Activated CD4-positive, alpha-beta T cell treated with anti-CD3 and anti-CD28 coated beads, Interleukin-2, amount 10 ng/mL, durations not matched to agents 7 days and 5 days (primary cell): ENCODE results near the gene S100A2. TPM values are rescaled to one million over a fixed set of nuclear protein-coding genes. Genes with fewer than 3 reads are reported as not detected.

ENCODE experiments used
- CTCF ChIA-PET: fragments of 350-600 bp; sonication (Branson Sonifier 250); formaldehyde crosslinking; loops from one replicate; lab custom pipeline; 2021; ENCODE audit warnings: antibody characterized with exemption; lab: Charles Lee
- POLR2A ChIA-PET: fragments of 350-600 bp; sonication (Branson Sonifier 250); formaldehyde crosslinking; loops from one replicate; lab custom pipeline; 2021; ENCODE audit warnings: antibody characterized with exemption; lab: Charles Lee
- DNase-seq: peaks from one replicate; pipeline ENCODE4 v3.0.0-alpha.2; 2020
- H3K27ac Mint-ChIP-seq: one replicate; pipeline ENCODE4 v1.8.0; 2021; ENCODE audit warnings: mild to moderate bottlenecking, moderate library complexity, mixed read lengths
- H3K27me3 Mint-ChIP-seq: one replicate; pipeline ENCODE4 v1.8.0; 2021; ENCODE audit warnings: mixed read lengths
- H3K36me3 Mint-ChIP-seq: one replicate; pipeline ENCODE4 v1.8.0; 2021; ENCODE audit warnings: low read depth, mixed read lengths
- H3K4me1 Mint-ChIP-seq: one replicate; pipeline ENCODE4 v1.8.0; 2021; ENCODE audit warnings: mixed read lengths
- H3K4me3 Mint-ChIP-seq: one replicate; pipeline ENCODE4 v1.8.0; 2021; ENCODE audit warnings: mild to moderate bottlenecking, moderate library complexity, mixed read lengths
- H3K9me3 Mint-ChIP-seq: one replicate; pipeline ENCODE4 v1.8.0; 2021; ENCODE audit warnings: mixed read lengths
- total RNA-seq, 2 experiments: library from RNA; stranded (reverse); gene quantifications; one replicate each; pipeline ENCODE4 v1.2.3, GENCODE V29; 2021

S100A2 gene
- 1 to 10 TPM in 1 of 2 experiments, under 1 TPM in 1; 0.50 to 1.8 TPM for total RNA-seq

- no peaks in the 10 kb centered on the region for H3K27me3 Mint-ChIP-seq
- CTCF ChIA-PET: interaction anchor here (0.9 to 3.6 kb wide), 8 partner anchors 13 to 56 kb away, joined by 3 to 16 read pairs (median 9); partner anchors contain the start of genes S100A4, S100A5 and S100A6
- H3K4me3 Mint-ChIP-seq: peak within 1 kb of the TSS; percentile 47
- POLR2A ChIA-PET: interaction anchor here (0.6 to 1.9 kb wide), 3 partner anchors 21 to 135 kb away, joined by 5 to 8 read pairs (median 7); partner anchors contain the start of gene S100A4
- peaks cover 40% of the 10 kb centered on the region for H3K4me1 Mint-ChIP-seq
- no peak for DNase-seq
- H3K36me3 Mint-ChIP-seq: no peaks in the 10 kb centered on the region
- H3K9me3 Mint-ChIP-seq: no peaks in the 10 kb centered on the region
- H3K27ac Mint-ChIP-seq: peak within 1 kb of the TSS; percentile 99
These were observed at the start of gene S100A2 for GRCh38 chr1:153565529-153566374. TSS of gene S100A2 (minus strand) at chr1:153565844. CDS start at chr1:153563877, 1,967 bp downstream.

DNA sequence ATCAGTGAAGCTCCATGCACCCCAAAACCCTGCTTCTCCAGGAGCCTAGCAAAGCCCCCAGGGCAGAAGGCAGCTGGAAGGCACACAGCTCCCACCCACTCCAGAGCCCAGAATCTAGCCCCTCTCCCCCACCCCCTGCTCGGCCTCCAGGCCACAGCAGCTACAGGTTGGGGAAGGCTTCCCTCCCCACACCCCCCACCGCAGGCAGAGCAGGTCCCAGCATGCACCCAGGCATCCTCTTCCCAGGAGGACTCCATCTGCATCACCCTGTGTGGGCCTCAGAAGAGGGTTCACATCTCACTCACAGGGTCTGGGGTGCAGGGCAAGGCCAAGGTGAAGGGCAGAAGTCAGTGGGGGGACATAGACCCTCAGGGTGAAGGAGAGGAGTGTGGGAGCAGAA lies 49.8 kb upstream of the S100A2 start:
- Mint-ChIP-seq H3K9me3 (no peaks in the 10 kb centered on the region), H3K27ac (no peak overlapping the region), H3K4me3 (no peak overlapping the region), H3K27me3 (no peaks in the 10 kb centered on the region), H3K36me3 (no peaks in the 10 kb centered on the region), H3K4me1 (peaks cover 7% of the 10 kb centered on the region)
- CTCF ChIA-PET: interaction anchor here (0.6 to 8.0 kb wide), 7 partner anchors 12 to 43 kb away, joined by 3 to 45 read pairs (median 3); partner anchors contain the start of genes S100A1, S100A13 and SNAPIN
- DNase-seq: no peak
- POLR2A ChIA-PET: no interaction called here

DNA sequence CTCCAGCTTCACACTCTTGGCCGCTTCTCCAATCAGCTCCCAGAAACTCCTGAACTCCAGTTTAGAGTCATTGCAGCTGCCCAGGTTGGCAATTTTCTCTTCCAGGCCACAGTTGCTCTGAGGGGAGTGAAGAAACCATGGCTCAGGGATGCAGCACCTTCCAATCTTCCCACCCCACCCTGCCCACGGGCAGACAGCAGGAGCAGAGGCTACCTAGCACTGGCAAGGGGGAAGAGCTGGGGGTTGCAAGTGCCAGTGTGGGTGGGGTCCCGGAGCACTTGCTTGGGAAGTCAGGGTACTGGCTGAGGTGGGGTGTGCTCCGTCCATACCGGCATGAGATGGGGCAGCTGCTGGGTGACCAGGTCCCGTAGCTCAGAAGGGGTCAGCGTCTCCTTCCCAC lies 49.3 kb upstream of the S100A2 start:
- DNase-seq: no peak
- no peak overlapping the region for H3K27ac Mint-ChIP-seq
- ChIA-PET CTCF (interaction anchor here (0.6 to 8.0 kb wide), 6 partner anchors 13 to 43 kb away, joined by 3 to 45 read pairs (median 3); partner anchors contain the start of genes S100A1, S100A13 and SNAPIN), POLR2A (no interaction called here)
- no peaks in the 10 kb centered on the region for H3K27me3 Mint-ChIP-seq
- H3K4me3 Mint-ChIP-seq: no peak overlapping the region
- H3K36me3 Mint-ChIP-seq: no peaks in the 10 kb centered on the region
- peaks cover 7% of the 10 kb centered on the region for H3K4me1 Mint-ChIP-seq
- H3K9me3 Mint-ChIP-seq: no peaks in the 10 kb centered on the region

GRCh38 chr1:153614189-153614900 lies 48.7 kb upstream of the S100A2 start:
- Mint-ChIP-seq H3K36me3 (no peaks in the 10 kb centered on the region), H3K27me3 (no peaks in the 10 kb centered on the region), H3K4me1 (peaks cover 7% of the 10 kb centered on the region), H3K27ac (no peak overlapping the region), H3K9me3 (no peaks in the 10 kb centered on the region), H3K4me3 (no peak overlapping the region)
- no peak for DNase-seq
- ChIA-PET POLR2A (no interaction called here), CTCF (interaction anchor here (1.4 to 8.0 kb wide), 5 partner anchors 13 to 46 kb away, joined by 3 to 45 read pairs (median 4); partner anchors contain the start of genes S100A1 and S100A13)

DNA sequence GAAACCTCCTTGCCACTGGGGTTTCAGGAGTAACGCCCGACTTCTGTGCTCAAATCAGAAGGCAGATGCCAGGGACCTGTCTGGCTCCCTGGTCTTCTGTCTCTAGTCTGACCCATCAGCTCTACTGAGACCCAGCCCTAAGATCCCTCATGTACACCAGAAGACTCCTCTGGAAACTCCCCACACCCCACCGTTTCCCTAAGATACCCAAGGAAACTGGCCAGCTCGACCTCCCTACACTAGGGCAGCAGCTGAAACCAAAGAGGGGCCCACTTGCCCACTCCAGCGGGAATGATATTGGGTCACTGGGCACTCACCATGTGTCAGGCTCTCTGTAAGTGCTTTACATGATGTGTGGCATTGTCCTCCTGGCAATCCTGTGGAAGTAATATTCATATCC lies 47.8 kb upstream of the S100A2 start:
- H3K9me3 Mint-ChIP-seq: no peaks in the 10 kb centered on the region
- H3K36me3 Mint-ChIP-seq: no peaks in the 10 kb centered on the region
- no peak for DNase-seq
- H3K27me3 Mint-ChIP-seq: no peaks in the 10 kb centered on the region
- no peak overlapping the region for H3K27ac Mint-ChIP-seq
- CTCF ChIA-PET: interaction anchor here (1.4 to 8.0 kb wide), 2 partner anchors 14 to 45 kb away, joined by 4 to 45 read pairs; partner anchors contain the start of genes S100A1 and S100A13
- POLR2A ChIA-PET: no interaction called here
- H3K4me3 Mint-ChIP-seq: no peak overlapping the region
- H3K4me1 Mint-ChIP-seq: peaks cover 7% of the 10 kb centered on the region

- Mint-ChIP-seq H3K4me3 (no peak within 1 kb of the TSS), H3K27me3 (no peaks in the 10 kb centered on the region), H3K4me1 (peaks cover 5% of the 10 kb centered on the region), H3K27ac (no peak within 1 kb of the TSS), H3K36me3 (no peaks in the 10 kb centered on the region), H3K9me3 (no peaks in the 10 kb centered on the region)
- DNase-seq: no peak
- ChIA-PET CTCF (interaction anchor here (1.0 to 8.0 kb wide), 3 partner anchors 15 to 81 kb away, joined by 4 to 45 read pairs (median 4); partner anchors contain the start of genes S100A1 and S100A13), POLR2A (no interaction called here)
These were observed 47.2 kb upstream of the S100A2 start, which contains the start of gene S100A16 for GRCh38 chr1:153612755-153613331. TSS of gene S100A16 (minus strand) at chr1:153613137. CDS start at chr1:153608151, 4,986 bp downstream.

DNA sequence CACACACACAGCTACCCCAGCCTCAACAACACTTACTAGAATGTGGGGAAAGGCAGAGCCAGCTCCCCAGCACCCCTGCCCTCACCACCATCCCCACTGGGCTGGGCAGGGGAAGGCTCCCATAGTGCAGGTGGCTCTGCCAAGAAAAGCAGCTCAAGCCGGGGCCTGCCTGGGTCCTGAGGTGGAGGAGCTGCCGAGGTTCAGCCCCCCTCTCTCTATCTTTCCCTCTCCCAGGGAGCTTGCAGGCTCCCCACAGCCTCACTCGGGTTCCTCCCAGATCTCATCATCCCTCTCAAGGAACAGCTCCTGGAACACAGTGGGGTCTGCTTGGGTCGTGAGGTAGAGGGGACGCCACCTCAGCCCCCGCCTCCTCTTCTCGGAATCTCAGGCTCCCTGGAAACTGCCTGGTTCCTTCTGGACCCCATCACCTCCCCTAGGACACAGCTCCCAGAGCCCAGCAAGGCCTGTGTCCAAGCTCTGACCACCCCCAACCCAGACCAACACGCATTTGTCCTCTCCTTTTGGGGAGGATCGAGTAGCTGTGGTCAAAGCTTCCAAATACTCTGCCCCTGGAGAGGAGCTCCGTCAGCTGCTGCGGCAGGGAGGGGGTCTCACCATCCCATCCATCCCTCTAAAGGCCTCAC lies 46.6 kb upstream of the S100A2 start:
- H3K27ac Mint-ChIP-seq: no peak overlapping the region
- no peaks in the 10 kb centered on the region for H3K4me1 Mint-ChIP-seq
- CTCF ChIA-PET: interaction anchor here (1.0 to 8.0 kb wide), 3 partner anchors 9 to 80 kb away, joined by 3 to 45 read pairs (median 4); partner anchors contain the start of genes S100A1 and S100A13
- H3K9me3 Mint-ChIP-seq: no peaks in the 10 kb centered on the region
- H3K27me3 Mint-ChIP-seq: no peaks in the 10 kb centered on the region
- no peak for DNase-seq
- no peaks in the 10 kb centered on the region for H3K36me3 Mint-ChIP-seq
- POLR2A ChIA-PET: interaction anchor here (0.6 kb wide), 1 partner anchor 564 kb away, joined by 8 read pairs; no protein-coding TSS in a partner anchor
- H3K4me3 Mint-ChIP-seq: no peak overlapping the region

GRCh38 chr1:153611356-153611755 lies 45.7 kb upstream of the S100A2 start:
- ChIA-PET CTCF (interaction anchor here (0.6 to 1.5 kb wide), 2 partner anchors 8 to 31 kb away, joined by 3 read pairs; no protein-coding TSS in a partner anchor), POLR2A (interaction anchor here (0.6 kb wide), 1 partner anchor 565 kb away, joined by 8 read pairs; no protein-coding TSS in a partner anchor)
- no peaks in the 10 kb centered on the region for H3K9me3 Mint-ChIP-seq
- no peak overlapping the region for H3K4me3 Mint-ChIP-seq
- H3K36me3 Mint-ChIP-seq: no peaks in the 10 kb centered on the region
- H3K27me3 Mint-ChIP-seq: no peaks in the 10 kb centered on the region
- no peaks in the 10 kb centered on the region for H3K4me1 Mint-ChIP-seq
- no peak overlapping the region for H3K27ac Mint-ChIP-seq
- no peak for DNase-seq

- ChIA-PET POLR2A (no interaction called here), CTCF (interaction anchor here (1.5 kb wide), 1 partner anchor 8 kb away, joined by 3 read pairs; no protein-coding TSS in a partner anchor)
- Mint-ChIP-seq H3K9me3 (no peaks in the 10 kb centered on the region), H3K27me3 (no peaks in the 10 kb centered on the region), H3K36me3 (no peaks in the 10 kb centered on the region), H3K27ac (no peak overlapping the region), H3K4me1 (no peaks in the 10 kb centered on the region), H3K4me3 (no peak overlapping the region)
- DNase-seq: no peak
These were observed 45.2 kb upstream of the S100A2 start for GRCh38 chr1:153610811-153611301.

- DNase-seq: no peak
- H3K4me3 Mint-ChIP-seq: no peak overlapping the region
- H3K27me3 Mint-ChIP-seq: no peaks in the 10 kb centered on the region
- CTCF ChIA-PET: no interaction called here
- no peaks in the 10 kb centered on the region for H3K9me3 Mint-ChIP-seq
- no peaks in the 10 kb centered on the region for H3K4me1 Mint-ChIP-seq
- no peak overlapping the region for H3K27ac Mint-ChIP-seq
- POLR2A ChIA-PET: interaction anchor here (0.7 kb wide), 1 partner anchor 34 kb away, joined by 3 read pairs; no protein-coding TSS in a partner anchor
- no peaks in the 10 kb centered on the region for H3K36me3 Mint-ChIP-seq
These were observed 44.7 kb upstream of the S100A2 start for GRCh38 chr1:153610334-153610733.

GRCh38 chr1:153609585-153609907 lies 43.9 kb upstream of the S100A2 start:
- ChIA-PET POLR2A (no interaction called here), CTCF (no interaction called here)
- no peak for DNase-seq
- Mint-ChIP-seq H3K27ac (no peak overlapping the region), H3K9me3 (no peaks in the 10 kb centered on the region), H3K36me3 (no peaks in the 10 kb centered on the region), H3K4me3 (no peak overlapping the region), H3K27me3 (no peaks in the 10 kb centered on the region), H3K4me1 (no peaks in the 10 kb centered on the region)
